Measurements from ENCODE around the gene RAB11FIP3. TPM values are rescaled to one million over a fixed set of nuclear protein-coding genes. Genes with fewer than 3 reads are reported as not detected.

Gene RAB11FIP3
- total RNA-seq, 1 experiment from 2014 or later: 37.5 TPM

GRCh38 chr16:440627-441026, 15.2 kb downstream of the RAB11FIP3 start:
- POLR2A ChIA-PET: no interaction called here
- no peak for TF ChIP-seq CTCF (IDR thresholded peaks at IDR 0.05; ENCODE audit: unreplicated experiment)
- Mint-ChIP-seq H3K4me1 (ENCODE audit: insufficient read depth, unreplicated experiment) (peaks cover 3% of the 10 kb centered on the region), H3K9me3 (ENCODE audit: unreplicated experiment) (no peaks in the 10 kb centered on the region), H3K27me3 (ENCODE audit: insufficient read depth, unreplicated experiment) (no peaks in the 10 kb centered on the region), H3K36me3 (ENCODE audit: insufficient read depth, unreplicated experiment) (peaks cover 6% of the 10 kb centered on the region), H3K27ac (ENCODE audit: low read depth, unreplicated experiment) (no peak overlapping the region), H3K4me3 (ENCODE audit: unreplicated experiment) (no peak overlapping the region)
- no TSS peak for BruUV-seq (replicated peaks)
- DNase-seq (ENCODE audit: unreplicated experiment): no peak
- CTCF ChIA-PET: interaction anchor here (0.7 kb wide), 1 partner anchor 23 kb away, joined by 3 read pairs; no protein-coding TSS in a partner anchor
- intact Hi-C loops (cut with micrococcal nuclease): no loop called here

GRCh38 chr16:441447-441846, 16.0 kb downstream of the RAB11FIP3 start:
- H3K4me1 Mint-ChIP-seq (ENCODE audit: insufficient read depth, unreplicated experiment): no peaks in the 10 kb centered on the region
- intact Hi-C loops (cut with micrococcal nuclease): no loop called here
- no peaks in the 10 kb centered on the region for H3K9me3 Mint-ChIP-seq (ENCODE audit: unreplicated experiment)
- ChIA-PET POLR2A (no interaction called here), CTCF (no interaction called here)
- H3K27me3 Mint-ChIP-seq (ENCODE audit: insufficient read depth, unreplicated experiment): no peaks in the 10 kb centered on the region
- no TSS peak for BruUV-seq (replicated peaks)
- no peak overlapping the region for H3K4me3 Mint-ChIP-seq (ENCODE audit: unreplicated experiment)
- H3K36me3 Mint-ChIP-seq (ENCODE audit: insufficient read depth, unreplicated experiment): peaks cover 6% of the 10 kb centered on the region
- no peak for DNase-seq (ENCODE audit: unreplicated experiment)
- H3K27ac Mint-ChIP-seq (ENCODE audit: low read depth, unreplicated experiment): no peak overlapping the region
- no peak for TF ChIP-seq CTCF (IDR thresholded peaks at IDR 0.05; ENCODE audit: unreplicated experiment)

- H3K4me3 Mint-ChIP-seq (ENCODE audit: unreplicated experiment): no peak overlapping the region
- H3K36me3 Mint-ChIP-seq (ENCODE audit: insufficient read depth, unreplicated experiment): peaks cover 6% of the 10 kb centered on the region
Observed at GRCh38 chr16:442976-443375, 17.5 kb downstream of the RAB11FIP3 start.

GRCh38 chr16:444027-444426, 18.6 kb downstream of the RAB11FIP3 start:
- Mint-ChIP-seq H3K27me3 (ENCODE audit: insufficient read depth, unreplicated experiment) (no peaks in the 10 kb centered on the region), H3K27ac (ENCODE audit: low read depth, unreplicated experiment) (no peak overlapping the region), H3K4me3 (ENCODE audit: unreplicated experiment) (no peak overlapping the region), H3K9me3 (ENCODE audit: unreplicated experiment) (no peaks in the 10 kb centered on the region), H3K36me3 (ENCODE audit: insufficient read depth, unreplicated experiment) (peaks cover 6% of the 10 kb centered on the region), H3K4me1 (ENCODE audit: insufficient read depth, unreplicated experiment) (no peaks in the 10 kb centered on the region)
- intact Hi-C loops (cut with micrococcal nuclease): no loop called here
- no peak for TF ChIP-seq CTCF (IDR thresholded peaks at IDR 0.05; ENCODE audit: unreplicated experiment)
- no peak for DNase-seq (ENCODE audit: unreplicated experiment)
- ChIA-PET CTCF (interaction anchor here (1.4 kb wide), 1 partner anchor 17 kb away, joined by 4 read pairs; no protein-coding TSS in a partner anchor), POLR2A (no interaction called here)
- BruUV-seq (replicated peaks): no TSS peak

More at GRCh38 chr16:442976-443375, 17.5 kb downstream of the RAB11FIP3 start:
- intact Hi-C loops (cut with micrococcal nuclease): no loop called here
- Mint-ChIP-seq H3K4me1 (ENCODE audit: insufficient read depth, unreplicated experiment) (no peaks in the 10 kb centered on the region), H3K9me3 (ENCODE audit: unreplicated experiment) (no peaks in the 10 kb centered on the region), H3K27me3 (ENCODE audit: insufficient read depth, unreplicated experiment) (no peaks in the 10 kb centered on the region), H3K27ac (ENCODE audit: low read depth, unreplicated experiment) (no peak overlapping the region)
- no TSS peak for BruUV-seq (replicated peaks)
- no peak for DNase-seq (ENCODE audit: unreplicated experiment)
- ChIA-PET CTCF (interaction anchor here (0.6 to 1.1 kb wide), 2 partner anchors 336 to 859 kb away, joined by 3 to 4 read pairs; no protein-coding TSS in a partner anchor), POLR2A (no interaction called here)
- TF ChIP-seq CTCF (IDR thresholded peaks at IDR 0.05; ENCODE audit: unreplicated experiment): no peak

Data from MCF 10A (cell line).